Stimulated activated CD8-positive, alpha-beta memory T cell treated with anti-CD3 and anti-CD28 coated beads, Interleukin-4, amount 100 ng/mL, for 1 hour (primary cell): ENCODE measurements around the gene PTK6.
"Not testable (repeated sequence)": the region's sequence is repeated elsewhere in the genome, so short reads cannot be mapped to it uniquely, and the experiment has no call there.

ENCODE experiments used
- DNase-seq, 2 donors: peaks; one replicate each; pipeline ENCODE4 v3.0.0-alpha.2; 2020; ENCODE audit warnings: low read depth in 2 of 2, low spot score in 1 of 2

PTK6 gene

GRCh38 chr20:63481503-63481902, 55.7 kb downstream of the PTK6 start:
- no peak for DNase-seq

DNA sequence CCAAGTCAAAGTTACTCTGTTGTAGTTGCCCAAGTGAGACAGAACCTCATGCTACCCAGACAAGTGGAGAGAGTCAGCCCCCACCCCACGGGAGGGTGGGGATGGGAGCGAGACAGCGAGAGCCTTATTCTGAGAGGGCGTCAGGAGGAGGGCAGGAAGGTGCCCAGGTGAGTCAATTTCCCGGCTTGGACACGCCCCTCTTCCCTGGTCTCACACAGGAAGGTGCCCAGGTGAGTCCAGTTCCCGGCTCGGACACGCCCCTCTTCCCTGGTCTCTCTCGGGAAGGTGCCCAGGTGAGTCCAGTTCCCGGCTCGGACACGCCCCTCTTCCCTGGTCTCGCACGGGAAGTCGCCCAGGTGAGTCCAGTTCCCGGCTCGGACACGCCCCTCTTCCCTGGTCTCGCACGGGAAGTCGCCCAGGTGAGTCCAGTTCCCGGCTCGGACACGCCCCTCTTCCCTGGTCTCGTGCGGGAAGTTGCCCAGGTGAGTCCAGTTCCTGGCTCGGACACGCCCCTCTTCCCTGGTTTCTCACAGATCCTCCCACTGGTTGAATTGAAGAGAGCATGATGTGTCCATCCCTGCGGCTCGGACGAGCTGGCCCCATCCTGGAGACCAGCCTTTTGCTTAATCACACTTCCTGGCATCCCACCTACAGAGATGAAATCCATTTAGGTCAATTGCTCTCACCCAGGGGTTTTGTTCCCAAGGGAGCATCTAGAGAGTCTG, 57.3 kb downstream of the PTK6 start:
- DNase-seq, result not testable (repeated sequence)

DNA sequence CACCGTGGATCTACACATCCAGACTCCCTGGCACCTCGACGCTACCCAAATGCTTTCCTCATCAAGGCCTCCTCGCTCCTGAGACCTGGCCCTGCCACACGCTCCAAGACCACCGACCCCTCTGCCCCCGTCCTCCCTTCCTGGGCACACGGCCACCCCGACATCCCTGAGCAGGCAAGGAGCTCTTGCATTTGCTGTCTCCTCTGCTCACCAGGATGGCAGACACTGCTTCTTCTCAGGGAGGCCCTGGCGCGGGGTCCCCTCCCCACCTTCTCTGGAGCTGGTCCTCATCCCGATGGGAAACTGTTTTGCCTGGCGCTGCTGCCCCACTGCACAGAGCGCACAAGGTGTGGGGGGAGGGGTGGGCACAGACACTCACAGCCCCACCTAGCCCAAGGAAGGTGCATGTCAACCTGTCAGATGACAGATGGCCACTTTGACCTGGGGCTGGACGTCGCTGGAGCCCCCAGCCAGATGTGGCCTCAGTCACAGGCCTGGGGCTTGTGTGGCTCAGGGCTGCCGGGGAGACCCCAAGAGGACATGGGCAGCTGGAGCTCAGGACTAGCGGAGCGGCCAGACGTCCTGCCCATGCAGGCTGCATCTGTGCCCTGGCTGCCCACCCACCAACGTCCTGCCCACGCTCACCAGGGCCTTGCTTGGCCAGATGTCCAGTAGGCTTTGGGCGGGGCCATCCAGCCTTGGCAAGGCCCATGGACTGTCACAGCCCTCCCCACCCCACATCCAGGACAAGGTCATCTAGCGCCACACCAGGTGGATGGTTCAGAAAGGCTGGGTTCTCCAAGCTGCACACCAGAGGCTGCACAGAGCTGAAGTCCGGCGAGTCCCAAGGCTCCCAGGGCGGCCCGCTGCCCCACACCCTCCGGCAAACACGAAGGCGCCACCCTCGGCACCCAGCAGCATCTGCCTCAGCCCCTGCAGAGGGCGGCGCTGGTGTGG, 58.6 kb downstream of the PTK6 start:
- DNase-seq, result no peak
